HG03342 (cell line): ENCODE data around the gene ZNF564.
"Not testable (repeated sequence)": the region's sequence is repeated elsewhere in the genome, so short reads cannot be mapped to it uniquely, and the experiment has no call there.

Experiments used
- ATAC-seq: cut with Tn5 transposase; IDR thresholded peaks from one replicate; pipeline ENCODE4 v1.9.1; 2021; ENCODE audit warnings: mild to moderate bottlenecking, moderate library complexity; ENCODE audit not compliant: unreplicated experiment

ZNF564 gene

GRCh38 chr19:12551060-12551832 lies at the start of gene ZNF564:
TSS of gene ZNF564 (minus strand) at chr19:12551482. CDS start at chr19:12551332, 150 bp downstream.
- peak; percentile 95 for ATAC-seq

DNA sequence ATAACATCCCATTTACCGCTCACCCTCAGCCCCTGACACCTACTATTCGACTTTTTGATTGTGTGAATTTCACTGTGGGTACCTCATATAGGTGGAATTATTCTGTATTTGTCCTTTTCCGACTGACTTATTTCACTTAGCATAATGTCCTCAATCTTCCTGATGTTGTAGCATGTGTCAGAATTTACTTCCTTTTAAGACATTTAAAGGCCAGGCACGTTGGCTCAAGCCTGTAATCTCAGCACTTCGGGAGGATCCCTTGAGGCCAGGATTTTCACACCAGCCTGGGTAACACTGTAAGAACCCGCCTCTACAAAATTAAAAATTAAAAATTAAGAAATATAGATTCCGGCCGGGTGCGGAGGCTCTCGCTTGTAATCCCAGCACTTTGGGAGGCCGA lies 46.3 kb upstream of the ZNF564 start:
- no peak for ATAC-seq

GRCh38 chr19:12596927-12597548 lies 45.8 kb upstream of the ZNF564 start:
- no peak for ATAC-seq

GRCh38 chr19:12596485-12596884 lies 45.2 kb upstream of the ZNF564 start:
- ATAC-seq = no peak

- ATAC-seq = no peak
Measured at GRCh38 chr19:12581100-12581499, 29.8 kb upstream of the ZNF564 start.

GRCh38 chr19:12580180-12580694 lies 29.0 kb upstream of the ZNF564 start:
- no peak for ATAC-seq

DNA sequence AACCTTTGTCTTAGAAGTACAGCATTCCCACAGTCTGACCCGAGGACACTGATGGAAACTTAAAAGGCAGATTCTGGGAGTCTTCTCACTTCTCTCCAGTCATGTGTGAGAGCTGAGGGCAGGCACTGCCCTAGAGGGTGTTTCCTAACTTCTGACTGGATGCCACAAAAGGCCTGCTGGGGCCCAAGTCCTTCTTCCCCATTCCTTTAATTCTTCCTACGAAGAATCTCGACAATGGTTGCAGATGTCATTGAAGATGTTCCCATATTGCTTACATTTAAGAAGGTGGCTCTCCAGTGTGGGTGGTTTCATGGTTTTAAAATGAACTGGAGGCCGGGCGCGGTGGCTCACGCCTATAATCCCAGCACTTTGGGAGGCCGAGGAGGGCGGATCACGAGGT lies 27.4 kb upstream of the ZNF564 start:
- ATAC-seq = no peak

- ATAC-seq = no peak
Measured at GRCh38 chr19:12574036-12574435, 22.8 kb upstream of the ZNF564 start.

- no peak for ATAC-seq
Measured at GRCh38 chr19:12567951-12568350, 16.7 kb upstream of the ZNF564 start.

GRCh38 chr19:12566380-12566779 lies 15.1 kb upstream of the ZNF564 start:
- ATAC-seq = not testable (repeated sequence)

GRCh38 chr19:12564016-12564664 lies 12.9 kb upstream of the ZNF564 start:
- ATAC-seq = peak; percentile 44

DNA sequence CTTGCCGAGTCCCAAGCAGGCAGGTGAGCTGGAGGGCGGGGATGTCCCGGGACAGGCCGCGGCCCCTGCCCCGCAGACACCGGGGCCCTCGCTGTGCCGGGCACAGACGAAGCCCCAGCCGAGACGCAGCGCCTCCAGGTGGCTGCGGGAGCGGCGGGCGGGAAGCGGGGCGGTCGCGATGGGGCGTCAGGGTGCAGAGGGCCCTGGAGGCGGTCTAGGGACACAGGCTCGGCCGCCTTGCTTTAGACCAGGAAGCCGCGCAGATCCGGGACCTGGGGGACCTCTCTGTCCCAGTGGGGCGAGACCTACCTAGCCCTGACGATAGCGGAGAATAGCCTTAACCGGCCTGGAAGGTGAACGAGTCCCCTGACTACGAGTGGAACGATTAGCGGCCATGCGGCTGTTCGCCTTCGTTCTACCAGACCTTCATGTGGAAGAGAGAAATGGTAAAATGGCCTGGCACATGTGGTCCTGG lies 4.2 kb upstream of the ZNF564 start:
- ATAC-seq = no peak

- no peak for ATAC-seq
Measured at GRCh38 chr19:12546903-12547302, 4.4 kb downstream of the ZNF564 start.

- no peak for ATAC-seq
Measured at GRCh38 chr19:12546068-12546467, 5.2 kb downstream of the ZNF564 start.

DNA sequence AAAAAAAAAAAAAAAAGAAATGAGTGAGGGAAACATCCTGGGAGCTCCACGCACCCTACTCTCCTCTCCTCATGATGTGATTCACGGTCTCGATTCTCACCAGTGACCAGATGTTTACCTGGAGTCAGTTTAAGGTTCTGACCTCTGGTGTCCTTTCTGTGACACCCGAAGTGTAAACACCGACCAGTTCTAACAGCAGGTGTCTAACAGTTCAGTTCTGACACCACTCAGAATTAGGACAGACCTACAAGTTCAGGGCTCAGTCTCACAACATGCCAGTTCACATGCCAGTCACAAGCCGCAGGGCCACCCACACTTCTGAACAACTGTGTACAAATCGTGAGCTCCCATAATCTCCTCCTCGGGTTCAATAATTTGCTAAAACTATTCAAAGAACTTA lies 6.0 kb downstream of the ZNF564 start:
- ATAC-seq = no peak

DNA sequence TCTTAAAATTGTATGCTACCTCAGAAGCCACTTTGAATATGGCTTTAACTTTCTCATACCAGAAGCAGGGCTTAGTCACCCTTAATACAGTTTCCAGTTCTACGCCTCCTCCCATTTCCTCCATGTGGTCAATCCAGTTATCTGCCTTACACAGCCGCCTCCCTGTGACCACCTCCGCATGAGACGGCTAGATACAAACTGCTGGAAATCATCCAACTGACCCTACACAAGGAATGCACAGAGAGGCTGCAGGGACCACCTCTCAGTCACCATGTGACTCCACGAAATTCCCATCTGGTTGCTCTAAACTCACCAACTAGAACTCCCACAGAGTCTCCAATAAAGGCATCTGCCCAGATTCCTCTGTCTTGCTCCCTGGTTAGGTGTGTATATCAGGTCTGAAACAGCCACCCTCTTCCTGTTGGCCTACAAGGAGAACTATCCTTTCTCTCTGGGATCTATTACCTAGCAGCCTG lies 6.8 kb downstream of the ZNF564 start:
- ATAC-seq = no peak

DNA sequence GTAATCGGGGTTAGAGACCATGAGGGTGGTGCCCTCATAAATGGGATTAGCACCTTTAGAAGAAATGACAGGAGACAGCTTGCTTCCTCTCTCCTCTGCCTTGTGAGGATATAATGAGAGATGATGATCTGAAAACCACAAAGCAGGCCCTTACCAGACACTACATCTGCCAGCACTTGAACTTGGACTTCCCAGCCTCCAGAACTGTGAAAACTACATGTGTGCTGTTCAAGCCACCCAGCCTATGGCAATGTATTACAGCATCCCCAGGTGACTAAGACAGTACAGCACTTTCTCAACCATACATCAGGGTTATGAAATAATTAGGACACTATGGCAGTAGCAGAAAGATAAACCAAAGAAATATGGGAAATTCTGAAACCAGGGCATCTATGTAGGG lies 7.4 kb downstream of the ZNF564 start:
- ATAC-seq = no peak

DNA sequence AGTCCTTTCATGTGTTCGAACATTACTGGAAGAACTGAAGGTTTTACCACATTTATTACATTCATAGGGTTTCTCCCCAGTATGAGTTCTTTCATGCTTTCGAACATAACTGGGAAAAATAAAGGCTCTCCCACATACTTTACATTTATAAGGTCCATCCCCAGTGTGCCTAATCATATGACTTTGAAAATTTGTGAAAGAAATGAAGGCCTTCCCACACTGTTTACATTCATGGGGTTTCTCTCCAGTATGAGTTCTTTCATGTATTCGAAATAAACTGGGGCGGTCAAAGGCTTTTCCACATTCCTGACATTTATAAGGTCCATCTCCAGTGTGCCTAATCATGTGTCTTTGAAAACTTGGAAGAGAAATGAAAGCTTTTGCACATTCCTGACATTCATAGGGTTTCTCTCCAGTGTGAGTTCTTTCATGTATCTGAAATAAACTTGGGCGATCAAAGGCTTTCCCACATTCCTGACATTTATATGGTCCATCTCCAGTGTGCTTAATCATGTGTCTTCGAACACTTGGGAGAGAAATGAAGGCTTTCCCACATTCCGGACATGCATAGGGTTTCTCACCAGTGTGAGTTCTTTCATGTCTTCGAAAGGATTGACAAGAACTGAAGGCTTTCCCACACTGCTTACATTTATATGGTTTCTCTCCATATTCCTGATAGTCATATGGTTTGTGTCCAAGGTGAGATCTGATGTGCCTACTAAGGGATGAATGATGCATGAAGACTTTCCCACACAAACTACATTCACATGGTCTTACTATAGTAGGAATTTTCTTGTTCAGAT lies 24.0 kb downstream of the ZNF564 start:
- no peak for ATAC-seq

DNA sequence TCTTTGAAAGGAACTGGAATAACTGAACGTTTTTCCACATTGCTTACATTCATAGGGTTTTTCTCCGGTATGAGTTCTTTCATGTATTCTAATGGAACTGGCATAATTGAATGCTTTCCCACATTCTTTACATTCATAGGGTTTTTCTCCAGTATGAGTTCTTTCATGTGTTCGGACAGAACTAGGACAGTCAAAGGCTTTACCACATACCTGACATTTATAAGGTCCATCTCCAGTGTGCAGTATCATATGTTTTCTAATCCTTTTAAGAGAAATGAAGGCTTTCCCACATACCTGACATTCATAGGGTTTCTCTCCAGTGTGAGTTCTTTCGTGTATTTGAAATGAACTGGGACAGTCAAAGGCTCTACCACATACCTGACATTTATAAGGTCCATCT lies 24.7 kb downstream of the ZNF564 start:
- no peak for ATAC-seq

GRCh38 chr19:12521996-12522395 lies 29.3 kb downstream of the ZNF564 start:
- no peak for ATAC-seq
